Adrenal gland (tissue), 5 donors: ENCODE results near the gene UBE2E1.

ENCODE experiments used
- POLR2A ChIP-seq, 2 donors: fragments of 450-650 bp; IDR thresholded peaks; one replicate each; pipeline ENCODE4 v1.6.1; 2017; ENCODE audit warnings: antibody characterized with exemption in 2 of 2, mild to moderate bottlenecking in 2 of 2, moderate library complexity in 1 of 2
- TF ChIP-seq, protein P1 (sequence below), 6 experiments: fragments of 450-650 bp in 4 of 6; fragments of 200-600 bp in 2 of 6; sonication (generic) in 1 of 6; IDR thresholded peaks; 1 replicate in 5 of 6; 2 replicates in 1 of 6; pipeline versions ENCODE4 v1.5.1 to v1.8.0; 2016 to 2021; ENCODE audit warnings: antibody characterized with exemption in 6 of 6, mild to moderate bottlenecking in 2 of 6, moderate library complexity in 1 of 6
- donor health status: DM: no; HTN: no; CAD: no.

DNA sequence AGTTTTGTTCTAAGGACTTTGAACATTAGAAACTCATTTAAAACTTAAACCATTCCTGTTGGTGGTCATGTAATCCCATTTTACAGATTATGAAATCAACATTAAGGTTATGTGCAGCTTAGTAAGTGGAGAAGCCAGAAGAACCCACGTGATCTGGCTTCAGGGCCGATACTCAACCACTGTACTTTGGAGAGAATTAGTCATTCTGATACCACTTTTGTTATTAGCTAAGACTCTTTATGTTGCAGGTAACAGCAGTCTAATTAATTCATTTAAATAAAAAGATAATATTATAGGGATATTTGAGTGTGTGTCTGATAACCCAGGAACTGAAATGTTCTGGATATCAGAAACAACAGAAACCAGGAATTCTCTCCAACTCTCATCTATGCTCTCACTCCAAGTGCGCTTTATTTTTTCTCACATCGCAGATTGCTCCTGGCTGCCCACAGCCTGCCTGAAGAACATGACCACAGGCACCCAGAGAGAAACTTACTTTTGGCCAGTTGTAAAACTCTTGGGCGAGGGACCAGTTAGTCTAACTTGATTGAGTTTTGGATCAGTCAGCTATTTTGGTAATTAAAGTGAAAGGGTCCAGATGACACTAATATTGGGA is 25.2 kb downstream of the UBE2E1 start:
- TF ChIP-seq, protein P1, sequence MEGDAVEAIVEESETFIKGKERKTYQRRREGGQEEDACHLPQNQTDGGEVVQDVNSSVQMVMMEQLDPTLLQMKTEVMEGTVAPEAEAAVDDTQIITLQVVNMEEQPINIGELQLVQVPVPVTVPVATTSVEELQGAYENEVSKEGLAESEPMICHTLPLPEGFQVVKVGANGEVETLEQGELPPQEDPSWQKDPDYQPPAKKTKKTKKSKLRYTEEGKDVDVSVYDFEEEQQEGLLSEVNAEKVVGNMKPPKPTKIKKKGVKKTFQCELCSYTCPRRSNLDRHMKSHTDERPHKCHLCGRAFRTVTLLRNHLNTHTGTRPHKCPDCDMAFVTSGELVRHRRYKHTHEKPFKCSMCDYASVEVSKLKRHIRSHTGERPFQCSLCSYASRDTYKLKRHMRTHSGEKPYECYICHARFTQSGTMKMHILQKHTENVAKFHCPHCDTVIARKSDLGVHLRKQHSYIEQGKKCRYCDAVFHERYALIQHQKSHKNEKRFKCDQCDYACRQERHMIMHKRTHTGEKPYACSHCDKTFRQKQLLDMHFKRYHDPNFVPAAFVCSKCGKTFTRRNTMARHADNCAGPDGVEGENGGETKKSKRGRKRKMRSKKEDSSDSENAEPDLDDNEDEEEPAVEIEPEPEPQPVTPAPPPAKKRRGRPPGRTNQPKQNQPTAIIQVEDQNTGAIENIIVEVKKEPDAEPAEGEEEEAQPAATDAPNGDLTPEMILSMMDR (IDR thresholded peaks at IDR 0.05), result no peak
- no peak for TF ChIP-seq POLR2A (IDR thresholded peaks at IDR 0.05)
